WERI-Rb-1 (cell line): ENCODE measurements around the gene SLC44A4.
"Not testable (repeated sequence)": the region's sequence is repeated elsewhere in the genome, so short reads cannot be mapped to it uniquely, and the experiment has no call there.

Experiments
- DNase-seq: peaks from one replicate; pipeline ENCODE4 v3.0.0-alpha.2; 2020
- H3K27ac ChIP-seq: fragments of 250-450 bp; sonication (Bioruptor Pico); 2 replicates; pipeline ENCODE4 v1.5.1; 2020; ENCODE audit warnings: mild to moderate bottlenecking, moderate library complexity
- H3K27me3 ChIP-seq: fragments of 250-450 bp; sonication (Bioruptor Pico); 2 replicates; pipeline ENCODE4 v1.5.1; 2021; ENCODE audit warnings: mild to moderate bottlenecking, low read depth, moderate library complexity; ENCODE audit not compliant: insufficient read depth, severe bottlenecking
- H3K36me3 ChIP-seq: fragments of 250-450 bp; sonication (Bioruptor Pico); 2 replicates; pipeline ENCODE4 v1.5.1; 2020; ENCODE audit warnings: mild to moderate bottlenecking, moderate library complexity
- H3K4me3 ChIP-seq: 2 replicates; pipeline ENCODE4 v1.5.1; 2011; ENCODE audit warnings: low read depth, mild to moderate bottlenecking, control low read depth, low read length
- H3K9me3 ChIP-seq: fragments of 250-450 bp; sonication (Bioruptor Pico); 2 replicates; pipeline ENCODE4 v1.5.1; 2021; ENCODE audit warnings: mild to moderate bottlenecking, moderate library complexity; ENCODE audit not compliant: severe bottlenecking
- CTCF ChIP-seq: IDR thresholded peaks from 2 replicates; pipeline ENCODE4 v1.5.1; 2011; ENCODE audit warnings: low read depth, mild to moderate bottlenecking, control low read depth, inconsistent platforms, low read length

The SLC44A4 gene

GRCh38 chr6:31822036-31822821 lies 56.6 kb downstream of the SLC44A4 start:
- Histone ChIP-seq H3K27ac (no peak overlapping the region), H3K4me3 (peak overlapping the region; percentile 26), H3K36me3 (no peaks in the 10 kb centered on the region), H3K9me3 (peaks cover 14% of the 10 kb centered on the region), H3K27me3 (no peaks in the 10 kb centered on the region)
- no peak for TF ChIP-seq CTCF
- DNase-seq = no peak

GRCh38 chr6:31821301-31822035 lies 57.3 kb downstream of the SLC44A4 start:
- DNase-seq = no peak
- H3K27me3 ChIP-seq = no peaks in the 10 kb centered on the region
- H3K36me3 ChIP-seq = no peaks in the 10 kb centered on the region
- H3K9me3 ChIP-seq = peaks cover 10% of the 10 kb centered on the region
- no peak for TF ChIP-seq CTCF
- peak overlapping the region; percentile 26; the same call in 1 of the 2 replicates for H3K4me3 ChIP-seq
- peak overlapping the region; percentile 35 for H3K27ac ChIP-seq

GRCh38 chr6:31820399-31820798 lies 58.4 kb downstream of the SLC44A4 start:
- not testable (repeated sequence) for H3K36me3 ChIP-seq, H3K4me3 ChIP-seq, H3K27me3 ChIP-seq, H3K9me3 ChIP-seq, H3K27ac ChIP-seq, DNase-seq

GRCh38 chr6:31819871-31820299 lies 58.9 kb downstream of the SLC44A4 start:
- no peak overlapping the region for H3K4me3 ChIP-seq
- no peak for DNase-seq
- H3K27me3 ChIP-seq = no peaks in the 10 kb centered on the region
- no peak for TF ChIP-seq CTCF
- no peak overlapping the region for H3K27ac ChIP-seq
- H3K9me3 ChIP-seq = peaks cover 15% of the 10 kb centered on the region
- no peaks in the 10 kb centered on the region for H3K36me3 ChIP-seq

GRCh38 chr6:31817929-31818511 lies 60.8 kb downstream of the SLC44A4 start:
- not testable (repeated sequence) for H3K27me3 ChIP-seq, H3K36me3 ChIP-seq, DNase-seq, H3K4me3 ChIP-seq, H3K27ac ChIP-seq
- peaks cover 31% of the 10 kb centered on the region for H3K9me3 ChIP-seq

GRCh38 chr6:31817133-31817928 lies 61.5 kb downstream of the SLC44A4 start:
- H3K9me3 ChIP-seq = peaks cover 31% of the 10 kb centered on the region
- H3K36me3 ChIP-seq, H3K4me3 ChIP-seq, H3K27ac ChIP-seq, H3K27me3 ChIP-seq, DNase-seq: not testable (repeated sequence)
